ENCODE results near the gene NAGPA. TPM values are rescaled to one million over a fixed set of nuclear protein-coding genes. Genes with fewer than 3 reads are reported as not detected.

Gene NAGPA
- total and polyA plus RNA-seq, 2 experiments from 2014 or later, result 6.3 to 20.7 TPM

DNA sequence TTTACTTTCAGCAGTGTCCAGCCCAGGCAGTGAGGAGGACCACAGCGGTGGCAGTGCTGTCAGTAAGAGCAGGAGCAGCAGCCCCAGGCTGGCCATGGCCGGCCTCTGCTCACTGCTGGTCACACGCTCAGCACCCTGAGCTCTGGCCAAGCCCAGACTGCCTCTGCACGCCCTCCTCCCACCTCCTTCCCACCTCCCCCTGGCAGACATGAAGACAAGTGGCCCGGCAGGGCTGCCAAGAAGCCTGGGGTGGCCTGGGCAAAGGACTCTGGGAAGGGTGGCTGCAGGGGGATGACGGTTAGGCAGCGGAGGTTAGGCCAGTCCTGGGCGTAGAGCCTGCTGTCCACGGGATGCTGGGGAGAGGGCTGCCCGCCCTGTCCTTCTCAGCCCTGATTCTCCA, 32.1 kb upstream of the NAGPA start, which contains the start of gene C16orf89:
Gene C16orf89 (minus strand): TSS at position 144 of the 400 bp plus-strand sequence. CDS start 48 bp downstream, at position 96.
- ATAC-seq (no peak), DNase-seq (ENCODE audit: low spot score) (no peak)
- H3K36me3 ChIP-seq (ENCODE audit: insufficient read depth), result no peaks in the 10 kb centered on the region
- no peak within 1 kb of the TSS for H3K4me3 ChIP-seq
- Mint-ChIP-seq H3K27me3 (ENCODE audit: insufficient read depth, low read depth, poor library complexity) (peaks cover 13% of the 10 kb centered on the region), H3K27ac (no peak within 1 kb of the TSS), H3K36me3 (ENCODE audit: low read depth) (no peaks in the 10 kb centered on the region), H3K4me1 (peaks cover 12% of the 10 kb centered on the region), H3K9me3 (no peaks in the 10 kb centered on the region), H3K4me3 (no peak within 1 kb of the TSS)
- H3K79me2 ChIP-seq (replicated peaks; ENCODE audit: insufficient read depth), result no peaks in the 10 kb centered on the region
- no peaks in the 10 kb centered on the region for H3F3A ChIP-seq (replicated peaks; ENCODE audit: low read depth)
- no peaks in the 10 kb centered on the region for H4K20me1 ChIP-seq (replicated peaks; ENCODE audit: insufficient read depth)
- no peak within 1 kb of the TSS for H2AFZ ChIP-seq
- no peaks in the 10 kb centered on the region for H3K9me2 ChIP-seq (ENCODE audit: insufficient read depth)
- no peak within 1 kb of the TSS for H3K27ac ChIP-seq (ENCODE audit: low read depth)
- no peaks in the 10 kb centered on the region; the same call in 1 of the 2 replicates for H3K4me1 ChIP-seq (ENCODE audit: insufficient read depth)
- TF ChIP-seq ZNF114 (CRISPR knock-in tag; IDR thresholded peaks at IDR 0.05), result no peak
- H3K4me2 ChIP-seq, result no peak within 1 kb of the TSS
- no peaks in the 10 kb centered on the region for H3K27me3 ChIP-seq (ENCODE audit: insufficient read depth)

DNA sequence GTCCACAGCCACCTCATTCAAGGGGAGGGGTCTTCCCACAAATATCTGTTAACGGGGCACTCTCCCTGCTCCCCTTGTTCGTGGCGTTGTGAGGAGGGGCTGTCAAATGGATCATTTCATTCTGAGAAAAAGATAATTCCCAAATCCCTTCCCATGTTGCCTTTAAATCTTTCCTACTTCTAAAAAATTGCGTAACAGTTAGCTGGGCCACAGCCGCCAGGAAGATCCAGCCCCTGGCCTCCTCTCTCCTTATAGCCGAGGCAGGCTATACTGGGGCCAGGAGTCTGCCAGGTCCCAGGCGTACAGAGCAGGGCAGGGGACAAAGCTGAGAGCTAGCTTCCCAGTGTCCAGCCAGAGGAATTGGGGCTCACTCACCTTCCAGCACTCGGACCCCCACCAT, 31.6 kb upstream of the NAGPA start:
- H3F3A ChIP-seq (replicated peaks; ENCODE audit: low read depth), result no peaks in the 10 kb centered on the region; the same call in 1 of the 2 replicates
- Mint-ChIP-seq H3K27ac (no peak overlapping the region), H3K36me3 (ENCODE audit: low read depth) (no peaks in the 10 kb centered on the region), H3K4me3 (no peak overlapping the region), H3K9me3 (no peaks in the 10 kb centered on the region), H3K27me3 (ENCODE audit: insufficient read depth, low read depth, poor library complexity) (peaks cover 10% of the 10 kb centered on the region), H3K4me1 (peaks cover 15% of the 10 kb centered on the region)
- H3K36me3 ChIP-seq (ENCODE audit: insufficient read depth), result no peaks in the 10 kb centered on the region
- ATAC-seq (no peak), DNase-seq (ENCODE audit: low spot score) (no peak)
- H3K27ac ChIP-seq (ENCODE audit: low read depth), result no peak overlapping the region
- H3K79me2 ChIP-seq (replicated peaks; ENCODE audit: insufficient read depth), result no peaks in the 10 kb centered on the region
- no peaks in the 10 kb centered on the region for H4K20me1 ChIP-seq (replicated peaks; ENCODE audit: insufficient read depth)
- H3K4me1 ChIP-seq (ENCODE audit: insufficient read depth), result no peaks in the 10 kb centered on the region; the same call in 1 of the 2 replicates
- no peaks in the 10 kb centered on the region for H3K27me3 ChIP-seq (ENCODE audit: insufficient read depth)
- no peak for TF ChIP-seq EZH2phosphoT487 (IDR thresholded peaks at IDR 0.05; ENCODE audit: unreplicated experiment)
- no peak overlapping the region for H3K4me2 ChIP-seq
- H3K4me3 ChIP-seq, result no peak overlapping the region
- no peak overlapping the region for H2AFZ ChIP-seq
- H3K9me2 ChIP-seq (ENCODE audit: insufficient read depth), result no peaks in the 10 kb centered on the region

DNA sequence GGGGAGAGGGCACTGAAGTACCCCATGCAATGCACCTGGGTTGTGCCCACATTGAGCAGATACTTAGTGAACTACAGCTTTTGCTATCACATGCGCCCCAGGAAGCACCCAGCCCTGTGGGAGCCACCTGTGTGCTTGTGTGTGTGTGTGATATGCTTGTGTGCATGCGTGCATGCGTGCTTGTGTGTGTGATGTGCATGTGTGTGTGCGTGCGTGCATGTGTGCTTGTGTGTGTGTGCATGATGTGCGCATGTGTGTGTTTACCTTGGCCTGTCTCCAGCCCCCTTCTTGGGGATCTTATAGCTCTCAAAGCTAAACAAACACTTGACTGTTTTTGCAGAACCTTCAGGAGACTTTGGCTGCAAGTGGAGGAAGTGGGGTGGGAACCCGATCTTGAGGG, 31.2 kb upstream of the NAGPA start:
- Mint-ChIP-seq H3K36me3 (ENCODE audit: low read depth) (no peaks in the 10 kb centered on the region), H3K9me3 (no peaks in the 10 kb centered on the region), H3K4me1 (peaks cover 19% of the 10 kb centered on the region), H3K27ac (no peak overlapping the region), H3K4me3 (no peak overlapping the region), H3K27me3 (ENCODE audit: insufficient read depth, low read depth, poor library complexity) (peaks cover 13% of the 10 kb centered on the region)
- Histone ChIP-seq H3F3A (replicated peaks; ENCODE audit: low read depth) (no peaks in the 10 kb centered on the region; the same call in 1 of the 2 replicates), H3K27me3 (ENCODE audit: insufficient read depth) (no peaks in the 10 kb centered on the region), H4K20me1 (replicated peaks; ENCODE audit: insufficient read depth) (no peaks in the 10 kb centered on the region), H3K27ac (ENCODE audit: low read depth) (no peak overlapping the region), H3K79me2 (replicated peaks; ENCODE audit: insufficient read depth) (no peaks in the 10 kb centered on the region), H3K9me2 (ENCODE audit: insufficient read depth) (no peaks in the 10 kb centered on the region), H3K4me2 (no peak overlapping the region), H3K4me1 (ENCODE audit: insufficient read depth) (peaks cover 3% of the 10 kb centered on the region), H3K36me3 (ENCODE audit: insufficient read depth) (no peaks in the 10 kb centered on the region), H2AFZ (no peak overlapping the region), H3K4me3 (no peak overlapping the region)
- no peak for DNase-seq (ENCODE audit: low spot score)
- TF ChIP-seq, protein P1, sequence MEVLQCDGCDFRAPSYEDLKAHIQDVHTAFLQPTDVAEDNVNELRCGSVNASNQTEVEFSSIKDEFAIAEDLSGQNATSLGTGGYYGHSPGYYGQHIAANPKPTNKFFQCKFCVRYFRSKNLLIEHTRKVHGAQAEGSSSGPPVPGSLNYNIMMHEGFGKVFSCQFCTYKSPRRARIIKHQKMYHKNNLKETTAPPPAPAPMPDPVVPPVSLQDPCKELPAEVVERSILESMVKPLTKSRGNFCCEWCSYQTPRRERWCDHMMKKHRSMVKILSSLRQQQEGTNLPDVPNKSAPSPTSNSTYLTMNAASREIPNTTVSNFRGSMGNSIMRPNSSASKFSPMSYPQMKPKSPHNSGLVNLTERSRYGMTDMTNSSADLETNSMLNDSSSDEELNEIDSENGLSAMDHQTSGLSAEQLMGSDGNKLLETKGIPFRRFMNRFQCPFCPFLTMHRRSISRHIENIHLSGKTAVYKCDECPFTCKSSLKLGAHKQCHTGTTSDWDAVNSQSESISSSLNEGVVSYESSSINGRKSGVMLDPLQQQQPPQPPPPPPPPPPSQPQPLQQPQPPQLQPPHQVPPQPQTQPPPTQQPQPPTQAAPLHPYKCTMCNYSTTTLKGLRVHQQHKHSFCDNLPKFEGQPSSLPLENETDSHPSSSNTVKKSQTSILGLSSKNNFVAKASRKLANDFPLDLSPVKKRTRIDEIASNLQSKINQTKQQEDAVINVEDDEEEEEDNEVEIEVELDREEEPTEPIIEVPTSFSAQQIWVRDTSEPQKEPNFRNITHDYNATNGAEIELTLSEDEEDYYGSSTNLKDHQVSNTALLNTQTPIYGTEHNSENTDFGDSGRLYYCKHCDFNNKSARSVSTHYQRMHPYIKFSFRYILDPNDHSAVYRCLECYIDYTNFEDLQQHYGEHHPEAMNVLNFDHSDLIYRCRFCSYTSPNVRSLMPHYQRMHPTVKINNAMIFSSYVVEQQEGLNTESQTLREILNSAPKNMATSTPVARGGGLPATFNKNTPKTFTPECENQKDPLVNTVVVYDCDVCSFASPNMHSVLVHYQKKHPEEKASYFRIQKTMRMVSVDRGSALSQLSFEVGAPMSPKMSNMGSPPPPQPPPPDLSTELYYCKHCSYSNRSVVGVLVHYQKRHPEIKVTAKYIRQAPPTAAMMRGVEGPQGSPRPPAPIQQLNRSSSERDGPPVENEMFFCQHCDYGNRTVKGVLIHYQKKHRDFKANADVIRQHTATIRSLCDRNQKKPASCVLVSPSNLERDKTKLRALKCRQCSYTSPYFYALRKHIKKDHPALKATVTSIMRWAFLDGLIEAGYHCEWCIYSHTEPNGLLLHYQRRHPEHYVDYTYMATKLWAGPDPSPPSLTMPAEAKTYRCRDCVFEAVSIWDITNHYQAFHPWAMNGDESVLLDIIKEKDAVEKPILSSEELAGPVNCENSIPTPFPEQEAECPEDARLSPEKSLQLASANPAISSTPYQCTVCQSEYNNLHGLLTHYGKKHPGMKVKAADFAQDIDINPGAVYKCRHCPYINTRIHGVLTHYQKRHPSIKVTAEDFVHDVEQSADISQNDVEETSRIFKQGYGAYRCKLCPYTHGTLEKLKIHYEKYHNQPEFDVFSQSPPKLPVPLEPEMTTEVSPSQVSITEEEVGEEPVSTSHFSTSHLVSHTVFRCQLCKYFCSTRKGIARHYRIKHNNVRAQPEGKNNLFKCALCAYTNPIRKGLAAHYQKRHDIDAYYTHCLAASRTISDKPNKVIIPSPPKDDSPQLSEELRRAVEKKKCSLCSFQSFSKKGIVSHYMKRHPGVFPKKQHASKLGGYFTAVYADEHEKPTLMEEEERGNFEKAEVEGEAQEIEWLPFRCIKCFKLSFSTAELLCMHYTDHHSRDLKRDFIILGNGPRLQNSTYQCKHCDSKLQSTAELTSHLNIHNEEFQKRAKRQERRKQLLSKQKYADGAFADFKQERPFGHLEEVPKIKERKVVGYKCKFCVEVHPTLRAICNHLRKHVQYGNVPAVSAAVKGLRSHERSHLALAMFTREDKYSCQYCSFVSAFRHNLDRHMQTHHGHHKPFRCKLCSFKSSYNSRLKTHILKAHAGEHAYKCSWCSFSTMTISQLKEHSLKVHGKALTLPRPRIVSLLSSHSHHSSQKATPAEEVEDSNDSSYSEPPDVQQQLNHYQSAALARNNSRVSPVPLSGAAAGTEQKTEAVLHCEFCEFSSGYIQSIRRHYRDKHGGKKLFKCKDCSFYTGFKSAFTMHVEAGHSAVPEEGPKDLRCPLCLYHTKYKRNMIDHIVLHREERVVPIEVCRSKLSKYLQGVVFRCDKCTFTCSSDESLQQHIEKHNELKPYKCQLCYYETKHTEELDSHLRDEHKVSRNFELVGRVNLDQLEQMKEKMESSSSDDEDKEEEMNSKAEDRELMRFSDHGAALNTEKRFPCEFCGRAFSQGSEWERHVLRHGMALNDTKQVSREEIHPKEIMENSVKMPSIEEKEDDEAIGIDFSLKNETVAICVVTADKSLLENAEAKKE (CRISPR knock-in tag; IDR thresholded peaks at IDR 0.05), result no peak
- TF ChIP-seq EZH2 (IDR thresholded peaks at IDR 0.05; ENCODE audit: low read depth, unreplicated experiment) (no peak), ZNF114 (CRISPR knock-in tag; IDR thresholded peaks at IDR 0.05) (no peak), CREB1 (CRISPR knock-in tag; IDR thresholded peaks at IDR 0.05; ENCODE audit: low read depth) (no peak)
- no peak for ATAC-seq
